Liver (tissue), 9 donors: ENCODE data around the gene SVEP1. TPM values are rescaled to one million over a fixed set of nuclear protein-coding genes. Genes with fewer than 3 reads are reported as not detected.

Experiments used
- DNase-seq: peaks from one replicate; pipeline ENCODE4 v3.0.0-alpha.2; 2017; ENCODE audit warnings: low spot score
- H3K27ac ChIP-seq, 2 donors: one replicate each; pipeline ENCODE4 v1.7.0; 2013; ENCODE audit warnings: inconsistent platforms in 2 of 2, low read length in 2 of 2, control low read depth in 1 of 2, low read depth in 1 of 2, mild to moderate bottlenecking in 1 of 2
- H3K27me3 ChIP-seq, 4 donors: one replicate each; pipeline versions ENCODE4 v1.6.1 to v1.7.0; 2013; ENCODE audit warnings: low read length in 3 of 4, inconsistent platforms in 1 of 4, mild to moderate bottlenecking in 1 of 4, moderate library complexity in 1 of 4; ENCODE audit not compliant: control insufficient read depth in 4 of 4, insufficient read depth in 4 of 4
- H3K36me3 ChIP-seq, 4 donors: one replicate each; pipeline versions ENCODE4 v1.6.1 to v1.7.0; 2013; ENCODE audit warnings: low read length in 3 of 4, mild to moderate bottlenecking in 3 of 4, low read depth in 1 of 4, moderate library complexity in 1 of 4; ENCODE audit not compliant: control insufficient read depth in 4 of 4, insufficient read depth in 3 of 4
- H3K4me1 ChIP-seq, 4 donors: one replicate each; pipeline versions ENCODE4 v1.6.1 to v1.7.0; 2013; ENCODE audit warnings: low read length in 3 of 4, mild to moderate bottlenecking in 3 of 4, moderate library complexity in 1 of 4; ENCODE audit not compliant: control insufficient read depth in 4 of 4, insufficient read depth in 4 of 4
- H3K4me3 ChIP-seq, 3 donors: one replicate each; pipeline versions ENCODE4 v1.6.1 to v1.7.0; 2013; ENCODE audit warnings: low read length in 3 of 3, control low read depth in 1 of 3, low read depth in 1 of 3, mild to moderate bottlenecking in 1 of 3
- H3K9ac ChIP-seq, 2 donors: one replicate each; pipeline ENCODE4 v1.7.0; 2013; ENCODE audit warnings: low read length in 2 of 2, mild to moderate bottlenecking in 2 of 2, moderate library complexity in 2 of 2, control low read depth in 1 of 2, low read depth in 1 of 2
- H3K9me3 ChIP-seq, 4 donors: one replicate each; pipeline versions ENCODE4 v1.6.1 to v1.7.0; 2013; ENCODE audit warnings: low read length in 3 of 4; ENCODE audit not compliant: control insufficient read depth in 4 of 4
- CTCF ChIP-seq: fragments of 150-350 bp; IDR thresholded peaks from 2 replicates; pipeline ENCODE4 v1.5.1; 2017; ENCODE audit warnings: improper control_type of control experiment, low read depth, low read length; ENCODE audit not compliant: missing input control
- EGR1 ChIP-seq, 2 donors: IDR thresholded peaks; 2 replicates each; pipeline ENCODE4 v1.6.1; 2016 to 2018; ENCODE audit warnings: antibody characterized with exemption in 2 of 2, low read depth in 2 of 2
- FOXA1 ChIP-seq: IDR thresholded peaks from 2 replicates; pipeline ENCODE4 v1.6.1; 2016; ENCODE audit warnings: antibody characterized with exemption
- FOXA2 ChIP-seq: IDR thresholded peaks from 2 replicates; pipeline ENCODE4 v1.6.1; 2016; ENCODE audit warnings: antibody characterized with exemption
- GABPA ChIP-seq, 2 donors: IDR thresholded peaks in 1 of 2; conservative IDR thresholded peaks in 1 of 2; 2 replicates each; pipeline ENCODE4 v1.6.1; 2016; ENCODE audit warnings: antibody characterized with exemption in 2 of 2, mild to moderate bottlenecking in 1 of 2, moderate library complexity in 1 of 2
- HNF4A ChIP-seq, 2 donors: conservative IDR thresholded peaks; 2 replicates each; pipeline ENCODE4 v1.6.1; 2016; ENCODE audit warnings: antibody characterized with exemption in 2 of 2, mild to moderate bottlenecking in 2 of 2
- HNF4G ChIP-seq: IDR thresholded peaks from 2 replicates; pipeline ENCODE4 v1.6.1; 2016; ENCODE audit warnings: antibody characterized with exemption
- JUND ChIP-seq, 2 donors: IDR thresholded peaks; 2 replicates each; pipeline ENCODE4 v1.6.1; 2016; ENCODE audit warnings: antibody characterized with exemption in 2 of 2
- MAX ChIP-seq: IDR thresholded peaks from 2 replicates; pipeline ENCODE4 v1.6.1; 2016; ENCODE audit warnings: antibody characterized with exemption
- NR2F2 ChIP-seq: IDR thresholded peaks from 2 replicates; pipeline ENCODE4 v1.6.1; 2016; ENCODE audit warnings: antibody characterized with exemption
- RAD21 ChIP-seq, 2 donors: IDR thresholded peaks; 2 replicates each; pipeline ENCODE4 v1.6.1; 2016; ENCODE audit warnings: antibody characterized with exemption in 2 of 2, mild to moderate bottlenecking in 2 of 2
- RXRA ChIP-seq, 2 donors: IDR thresholded peaks; 2 replicates each; pipeline ENCODE4 v1.6.1; 2017 to 2018; ENCODE audit warnings: antibody characterized with exemption in 2 of 2, mild to moderate bottlenecking in 1 of 2
- SP1 ChIP-seq: IDR thresholded peaks from 2 replicates; pipeline ENCODE4 v1.6.1; 2018; ENCODE audit warnings: antibody characterized with exemption, mild to moderate bottlenecking
- TAF1 ChIP-seq: conservative IDR thresholded peaks from 2 replicates; pipeline ENCODE4 v1.6.1; 2016; ENCODE audit warnings: antibody characterized with exemption, mild to moderate bottlenecking
- YY1 ChIP-seq: IDR thresholded peaks from 2 replicates; pipeline ENCODE4 v1.6.1; 2016; ENCODE audit warnings: antibody characterized with exemption, mild to moderate bottlenecking
- ZBTB33 ChIP-seq: IDR thresholded peaks from 2 replicates; pipeline ENCODE4 v1.6.1; 2016; ENCODE audit warnings: antibody characterized with exemption
- WGBS: extraction: QIAGEN DNeasy Blood & Tissue Kit; methylation state at CpG from one replicate; pipeline ENCODE4 v1.1.7; 2013; 5-methylcytosine and 5-hydroxymethylcytosine counted together
- polyA plus RNA-seq, 2 donors: library from polyadenylated mRNA; stranded (reverse) in 1 of 2; unstranded in 1 of 2; fragments of 200-250 nt in 1 of 2; fragments of >200 nt in 1 of 2; fragmentation: Nextera tagmentation in 1 of 2; extraction: Ambion mirVana in 1 of 2; gene quantifications; one replicate each; pipeline versions ENCODE4 v1.2.1 to v1.2.3, GENCODE V29; 2013 to 2015
- total RNA-seq, 2 donors: library from RNA; depleted of rRNA; stranded (reverse); fragments of >200 nt; gene quantifications; one replicate each; pipeline ENCODE4 v1.2.3, GENCODE V29; 2014
- TF ChIP-seq, protein P1 (sequence below): IDR thresholded peaks from 2 replicates; pipeline ENCODE4 v1.6.1; 2016; ENCODE audit warnings: antibody characterized with exemption, mild to moderate bottlenecking
- TF ChIP-seq, protein P2 (sequence below): IDR thresholded peaks from 2 replicates; pipeline ENCODE4 v1.6.1; 2016; ENCODE audit warnings: antibody characterized with exemption
- donor health status: healthy.
- donor health status: healthy.
- donor health status: healthy.
- donor health status: healthy.
- donor health status: healthy.

Gene SVEP1
- total and polyA plus RNA-seq, 4 donors = 0.58 to 7.5 (median 1.8) TPM

DNA sequence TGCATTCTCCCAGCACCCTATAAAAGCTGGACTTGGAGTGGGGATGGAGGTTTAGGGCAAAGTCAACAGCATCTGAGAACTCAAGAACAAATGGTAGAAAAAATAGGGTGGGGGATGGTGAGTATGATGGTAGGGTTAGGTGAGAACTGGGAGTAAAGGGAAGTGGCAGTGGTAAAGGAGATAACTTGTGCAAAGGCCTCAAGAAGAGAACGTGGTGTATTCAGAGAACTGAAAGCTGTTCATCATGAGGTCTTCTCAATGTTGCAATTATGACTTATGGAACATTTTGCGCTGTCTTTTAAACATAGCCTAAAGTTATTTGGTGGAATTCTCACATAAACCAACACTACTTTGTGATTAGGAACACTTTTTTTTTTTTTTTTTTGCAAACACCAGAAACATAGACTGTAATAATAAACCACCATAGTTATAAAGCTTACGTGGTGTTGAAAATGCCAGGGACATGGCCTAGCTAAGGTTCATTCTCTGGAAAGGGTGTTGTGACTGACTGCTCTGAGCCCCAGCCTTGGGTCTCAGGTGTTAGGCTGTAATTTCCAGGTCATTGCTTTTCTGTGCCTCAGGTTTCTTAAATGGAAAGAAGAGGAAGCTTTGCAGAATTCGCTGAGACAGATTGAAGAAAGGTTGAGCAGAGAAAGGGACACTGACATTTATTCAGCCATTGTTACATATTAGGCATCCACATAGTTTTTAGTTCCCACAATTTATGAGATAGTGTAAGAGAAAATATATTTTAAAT, 222.7 kb downstream of the SVEP1 start (continued):
- TF ChIP-seq, protein P1, sequence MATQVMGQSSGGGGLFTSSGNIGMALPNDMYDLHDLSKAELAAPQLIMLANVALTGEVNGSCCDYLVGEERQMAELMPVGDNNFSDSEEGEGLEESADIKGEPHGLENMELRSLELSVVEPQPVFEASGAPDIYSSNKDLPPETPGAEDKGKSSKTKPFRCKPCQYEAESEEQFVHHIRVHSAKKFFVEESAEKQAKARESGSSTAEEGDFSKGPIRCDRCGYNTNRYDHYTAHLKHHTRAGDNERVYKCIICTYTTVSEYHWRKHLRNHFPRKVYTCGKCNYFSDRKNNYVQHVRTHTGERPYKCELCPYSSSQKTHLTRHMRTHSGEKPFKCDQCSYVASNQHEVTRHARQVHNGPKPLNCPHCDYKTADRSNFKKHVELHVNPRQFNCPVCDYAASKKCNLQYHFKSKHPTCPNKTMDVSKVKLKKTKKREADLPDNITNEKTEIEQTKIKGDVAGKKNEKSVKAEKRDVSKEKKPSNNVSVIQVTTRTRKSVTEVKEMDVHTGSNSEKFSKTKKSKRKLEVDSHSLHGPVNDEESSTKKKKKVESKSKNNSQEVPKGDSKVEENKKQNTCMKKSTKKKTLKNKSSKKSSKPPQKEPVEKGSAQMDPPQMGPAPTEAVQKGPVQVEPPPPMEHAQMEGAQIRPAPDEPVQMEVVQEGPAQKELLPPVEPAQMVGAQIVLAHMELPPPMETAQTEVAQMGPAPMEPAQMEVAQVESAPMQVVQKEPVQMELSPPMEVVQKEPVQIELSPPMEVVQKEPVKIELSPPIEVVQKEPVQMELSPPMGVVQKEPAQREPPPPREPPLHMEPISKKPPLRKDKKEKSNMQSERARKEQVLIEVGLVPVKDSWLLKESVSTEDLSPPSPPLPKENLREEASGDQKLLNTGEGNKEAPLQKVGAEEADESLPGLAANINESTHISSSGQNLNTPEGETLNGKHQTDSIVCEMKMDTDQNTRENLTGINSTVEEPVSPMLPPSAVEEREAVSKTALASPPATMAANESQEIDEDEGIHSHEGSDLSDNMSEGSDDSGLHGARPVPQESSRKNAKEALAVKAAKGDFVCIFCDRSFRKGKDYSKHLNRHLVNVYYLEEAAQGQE = no peak

GRCh38 chr9:110355911-110356310, 223.6 kb downstream of the SVEP1 start:
- 88% methylated on average over 2 of the region's 2 CpGs for WGBS
- no peak for TF ChIP-seq TAF1
- TF ChIP-seq YY1 = no peak
- no peak for TF ChIP-seq HNF4A (conservative IDR thresholded peaks at IDR 0.05)

DNA sequence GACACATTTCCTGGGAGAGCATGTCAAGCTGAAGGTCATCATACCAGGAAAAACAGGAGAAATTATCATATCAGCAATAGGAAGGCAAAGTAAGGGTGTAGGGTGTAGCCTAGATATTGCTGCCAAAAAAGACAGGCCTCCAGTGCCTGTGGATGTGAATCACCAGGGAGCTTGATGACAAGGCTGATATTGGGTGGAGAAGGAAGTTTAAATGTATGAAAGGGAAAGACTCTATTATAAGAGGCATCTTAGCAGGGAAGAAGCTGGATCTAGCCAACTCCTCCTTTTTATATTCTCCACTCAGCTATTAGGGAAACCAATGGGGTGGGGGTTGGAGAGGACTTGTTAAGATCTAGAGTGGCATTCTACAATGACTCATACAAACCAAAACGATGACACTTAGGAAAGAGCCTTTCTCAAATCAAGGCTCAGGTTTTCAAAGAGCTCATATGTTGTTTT, 228.5 kb downstream of the SVEP1 start:
- no peaks in the 10 kb centered on the region for H3K9me3 ChIP-seq
- H3K9ac ChIP-seq = no peak overlapping the region
- H3K4me3 ChIP-seq = no peak overlapping the region
- WGBS = 68% methylated on average over 1 of the region's 1 CpG
- H3K27ac ChIP-seq = no peak overlapping the region
- H3K27me3 ChIP-seq = no peaks in the 10 kb centered on the region
- H3K4me1 ChIP-seq = no peaks in the 10 kb centered on the region
- H3K36me3 ChIP-seq = no peaks in the 10 kb centered on the region
- TF ChIP-seq ZBTB33 (no peak), EGR1 (IDR thresholded peaks at IDR 0.05; ENCODE audit: low read depth in 2 of 2) (no peak), HNF4G (no peak), RAD21 (IDR thresholded peaks at IDR 0.05) (no peak), TAF1 (no peak), JUND (IDR thresholded peaks at IDR 0.05) (no peak), CTCF (no peak), NR2F2 (no peak), HNF4A (conservative IDR thresholded peaks at IDR 0.05) (no peak), GABPA (IDR thresholded peaks at IDR 0.05 in 1 of 2, conservative IDR thresholded peaks at IDR 0.05 in 1 of 2) (no peak), RXRA (IDR thresholded peaks at IDR 0.05) (no peak), SP1 (no peak), FOXA2 (no peak), MAX (no peak), FOXA1 (no peak), YY1 (no peak)
- TF ChIP-seq, protein P1 = no peak
- TF ChIP-seq, protein P2, sequence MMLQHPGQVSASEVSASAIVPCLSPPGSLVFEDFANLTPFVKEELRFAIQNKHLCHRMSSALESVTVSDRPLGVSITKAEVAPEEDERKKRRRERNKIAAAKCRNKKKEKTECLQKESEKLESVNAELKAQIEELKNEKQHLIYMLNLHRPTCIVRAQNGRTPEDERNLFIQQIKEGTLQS = no peak
- DNase-seq = no peak

More at GRCh38 chr9:110355911-110356310, 223.6 kb downstream of the SVEP1 start:
- Histone ChIP-seq H3K9ac (no peak overlapping the region), H3K36me3 (no peaks in the 10 kb centered on the region), H3K27ac (no peak overlapping the region), H3K9me3 (no peaks in the 10 kb centered on the region), H3K4me1 (no peaks in the 10 kb centered on the region), H3K27me3 (no peaks in the 10 kb centered on the region), H3K4me3 (no peak overlapping the region)
- no peak for DNase-seq
